B cell (primary cell): ENCODE data around the gene POLR2F.
"Not testable (repeated sequence)": the region's sequence is repeated elsewhere in the genome, so short reads cannot be mapped to it uniquely, and the experiment has no call there.

Experiments used
- CTCF ChIP-seq: fragments of 200-600 bp; IDR thresholded peaks from one replicate; pipeline ENCODE4 v1.8.0; 2022; ENCODE audit warnings: antibody characterized with exemption, mild to moderate bottlenecking
- EZH2 ChIP-seq: IDR thresholded peaks from 2 replicates; pipeline ENCODE4 v1.6.1; 2012; ENCODE audit warnings: borderline replicate concordance, low read depth, mild to moderate bottlenecking, moderate library complexity, low read length; ENCODE audit not compliant: insufficient read depth, poor library complexity, severe bottlenecking

DNA sequence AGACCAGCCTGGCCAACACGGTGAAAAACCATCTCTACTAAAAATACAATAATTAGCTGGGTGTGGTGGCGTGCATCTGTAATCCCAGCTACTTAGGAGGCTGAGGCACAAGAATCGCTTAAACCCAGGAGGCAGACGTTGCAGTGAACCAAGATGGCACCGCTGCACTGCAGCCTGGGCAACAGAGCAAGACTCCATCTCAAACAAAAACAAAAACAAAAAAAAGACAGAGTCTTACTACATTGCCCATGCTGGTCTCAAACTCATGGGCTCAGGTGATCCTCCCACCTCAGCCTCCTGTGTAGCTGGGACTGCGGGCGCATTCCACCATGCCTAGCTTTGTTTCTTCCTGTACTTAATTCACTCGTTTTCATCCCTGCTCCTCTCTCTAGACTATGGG lies 22.5 kb downstream of the POLR2F start:
- TF ChIP-seq CTCF, EZH2: not testable (repeated sequence)
